HCT116 (cell line): ENCODE results near the gene KCNK10.

Source experiments
- ATF3 ChIP-seq: IDR thresholded peaks from 2 replicates; pipeline ENCODE4 v1.6.1; 2012
- CBX3 ChIP-seq: IDR thresholded peaks from 2 replicates; pipeline ENCODE4 v1.6.1; 2012; ENCODE audit warnings: low read depth
- CEBPB ChIP-seq: IDR thresholded peaks from 2 replicates; pipeline ENCODE4 v1.6.1; 2012; ENCODE audit warnings: low read depth
- CTCF ChIP-seq, 3 experiments: fragments of 200-600 bp in 1 of 3; sonication (generic) in 1 of 3; IDR thresholded peaks in 2 of 3; conservative IDR thresholded peaks in 1 of 3; 2 replicates each; pipeline ENCODE4 v1.5.1; 2012 to 2017; ENCODE audit warnings: low read depth in 2 of 3, low read length in 2 of 3, antibody characterized with exemption in 1 of 3, borderline replicate concordance in 1 of 3, control low read depth in 1 of 3, mild to moderate bottlenecking in 1 of 3, mixed read lengths in 1 of 3, mixed run types in 1 of 3, moderate library complexity in 1 of 3; ENCODE audit not compliant: insufficient read depth in 1 of 3
- EGR1 ChIP-seq: IDR thresholded peaks from 2 replicates; pipeline ENCODE4 v1.6.1; 2012; ENCODE audit warnings: low read depth
- EZH2 ChIP-seq: fragments of 200-600 bp; sonication (generic); IDR thresholded peaks from 2 replicates; pipeline ENCODE4 v1.6.1; 2017; ENCODE audit warnings: antibody characterized with exemption, mixed run types
- EZH2phosphoT487 ChIP-seq: fragments of 200-600 bp; IDR thresholded peaks from 2 replicates; pipeline ENCODE4 v1.6.1; 2018; ENCODE audit warnings: antibody characterized with exemption, borderline replicate concordance
- FOSL1 ChIP-seq: IDR thresholded peaks from 2 replicates; pipeline ENCODE4 v1.6.1; 2012; ENCODE audit warnings: low read depth
- POLR2A ChIP-seq: IDR thresholded peaks from 2 replicates; pipeline ENCODE4 v1.7.0; 2011; ENCODE audit warnings: borderline replicate concordance; ENCODE audit not compliant: insufficient read depth, insufficient read length; ENCODE audit errors: extremely low read depth
- POLR2AphosphoS5 ChIP-seq: IDR thresholded peaks from 2 replicates; pipeline ENCODE4 v1.6.1; 2011; ENCODE audit warnings: mild to moderate bottlenecking, low read depth, low read length, moderate library complexity
- RAD21 ChIP-seq: IDR thresholded peaks from 2 replicates; pipeline ENCODE4 v1.6.1; 2012; ENCODE audit warnings: low read depth, mild to moderate bottlenecking
- REST ChIP-seq: IDR thresholded peaks from 2 replicates; pipeline ENCODE4 v1.6.1; 2012; ENCODE audit warnings: low read depth
- YY1 ChIP-seq: IDR thresholded peaks from 2 replicates; pipeline ENCODE4 v1.6.1; 2011; ENCODE audit warnings: low read length, low read depth, moderate library complexity, mild to moderate bottlenecking; ENCODE audit not compliant: insufficient replicate concordance; ENCODE audit errors: extremely low read depth
- ZFX ChIP-seq: fragments of 450-650 bp; IDR thresholded peaks from 2 replicates; pipeline ENCODE4 v1.6.1; 2017

GRCh38 chr14:88143810-88144209, 179.3 kb downstream of the KCNK10 start:
- TF ChIP-seq CTCF (IDR thresholded peaks at IDR 0.05 in 2 of 3, conservative IDR thresholded peaks at IDR 0.05 in 1 of 3; ENCODE audit: borderline replicate concordance in 1 of 3, insufficient read depth in 1 of 3, low read depth in 2 of 3, low read length in 2 of 3) (no peak), POLR2AphosphoS5 (no peak), CEBPB (no peak), POLR2A (no peak), EZH2 (no peak), CBX3 (no peak), EZH2phosphoT487 (no peak), ZFX (no peak), YY1 (no peak), FOSL1 (no peak), EGR1 (no peak), REST (no peak), ATF3 (no peak), RAD21 (no peak)
